HL-60 (cell line): ENCODE data around the gene CAMK2G.

Experiments used
- DNase-seq, 2 experiments: peaks; one replicate each; pipeline ENCODE4 v3.0.0-alpha.2; 2010 to 2020; ENCODE audit warnings: low read depth in 1 of 2, low spot score in 1 of 2
- H3K27ac ChIP-seq: fragments of 250-450 bp; sonication (Bioruptor Pico); replicated peaks from 2 replicates; pipeline ENCODE4 v1.5.1; 2020; ENCODE audit warnings: mild to moderate bottlenecking, moderate library complexity
- H3K27me3 ChIP-seq: fragments of 250-450 bp; sonication (Bioruptor Pico); 2 replicates; pipeline ENCODE4 v1.5.1; 2021; ENCODE audit warnings: mild to moderate bottlenecking, moderate library complexity; ENCODE audit not compliant: insufficient read depth, poor library complexity, severe bottlenecking
- H3K4me3 ChIP-seq: replicated peaks from 2 replicates; pipeline ENCODE4 v1.5.1; 2011; ENCODE audit warnings: mild to moderate bottlenecking, control low read depth, low read length; ENCODE audit not compliant: insufficient read depth
- GABPA ChIP-seq: IDR thresholded peaks from 2 replicates; pipeline ENCODE4 v1.6.1; 2012; ENCODE audit warnings: low read depth
- POLR2AphosphoS5 ChIP-seq: IDR thresholded peaks from 2 replicates; pipeline ENCODE4 v1.6.1; 2012; ENCODE audit warnings: low read depth
- SPI1 ChIP-seq: IDR thresholded peaks from 2 replicates; pipeline ENCODE4 v1.6.1; 2012; ENCODE audit warnings: low read depth, mild to moderate bottlenecking, borderline replicate concordance
- TF ChIP-seq, protein P1 (sequence below): IDR thresholded peaks from one replicate; pipeline ENCODE4 v1.5.1; 2011; ENCODE audit warnings: low read length, control low read depth, inconsistent platforms; ENCODE audit not compliant: insufficient read depth
- TF ChIP-seq, protein P2 (sequence below): IDR thresholded peaks from 2 replicates; pipeline ENCODE4 v1.6.1; 2012; ENCODE audit warnings: low read depth; ENCODE audit not compliant: insufficient replicate concordance

Gene CAMK2G

DNA sequence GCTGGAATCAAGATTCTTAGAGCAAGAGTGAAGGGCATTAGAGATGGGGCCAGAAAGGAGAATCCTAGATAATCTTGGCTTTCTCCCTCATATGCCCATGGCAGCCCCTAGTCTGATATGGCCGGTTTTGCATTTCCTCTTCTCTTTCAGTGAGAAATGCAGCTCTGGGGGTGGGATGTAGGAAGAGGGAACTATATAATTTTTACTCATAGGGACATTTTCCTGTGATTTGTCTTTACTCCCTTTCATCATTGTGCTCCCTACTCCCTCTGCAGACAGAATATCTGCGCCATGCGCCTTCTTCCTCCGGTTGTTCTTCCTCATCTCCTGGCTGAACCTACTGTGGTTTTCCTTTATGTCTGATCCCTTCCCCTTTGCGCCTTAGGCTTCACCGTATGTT is 109.3 kb downstream of the CAMK2G start:
- Histone ChIP-seq H3K27me3 (no peaks in the 10 kb centered on the region), H3K4me3 (no peak overlapping the region), H3K27ac (no peak overlapping the region)
- DNase-seq, result no peak
- TF ChIP-seq POLR2AphosphoS5 (no peak), GABPA (no peak), SPI1 (no peak)
- TF ChIP-seq, protein P1, sequence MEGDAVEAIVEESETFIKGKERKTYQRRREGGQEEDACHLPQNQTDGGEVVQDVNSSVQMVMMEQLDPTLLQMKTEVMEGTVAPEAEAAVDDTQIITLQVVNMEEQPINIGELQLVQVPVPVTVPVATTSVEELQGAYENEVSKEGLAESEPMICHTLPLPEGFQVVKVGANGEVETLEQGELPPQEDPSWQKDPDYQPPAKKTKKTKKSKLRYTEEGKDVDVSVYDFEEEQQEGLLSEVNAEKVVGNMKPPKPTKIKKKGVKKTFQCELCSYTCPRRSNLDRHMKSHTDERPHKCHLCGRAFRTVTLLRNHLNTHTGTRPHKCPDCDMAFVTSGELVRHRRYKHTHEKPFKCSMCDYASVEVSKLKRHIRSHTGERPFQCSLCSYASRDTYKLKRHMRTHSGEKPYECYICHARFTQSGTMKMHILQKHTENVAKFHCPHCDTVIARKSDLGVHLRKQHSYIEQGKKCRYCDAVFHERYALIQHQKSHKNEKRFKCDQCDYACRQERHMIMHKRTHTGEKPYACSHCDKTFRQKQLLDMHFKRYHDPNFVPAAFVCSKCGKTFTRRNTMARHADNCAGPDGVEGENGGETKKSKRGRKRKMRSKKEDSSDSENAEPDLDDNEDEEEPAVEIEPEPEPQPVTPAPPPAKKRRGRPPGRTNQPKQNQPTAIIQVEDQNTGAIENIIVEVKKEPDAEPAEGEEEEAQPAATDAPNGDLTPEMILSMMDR, result no peak
- TF ChIP-seq, protein P2, sequence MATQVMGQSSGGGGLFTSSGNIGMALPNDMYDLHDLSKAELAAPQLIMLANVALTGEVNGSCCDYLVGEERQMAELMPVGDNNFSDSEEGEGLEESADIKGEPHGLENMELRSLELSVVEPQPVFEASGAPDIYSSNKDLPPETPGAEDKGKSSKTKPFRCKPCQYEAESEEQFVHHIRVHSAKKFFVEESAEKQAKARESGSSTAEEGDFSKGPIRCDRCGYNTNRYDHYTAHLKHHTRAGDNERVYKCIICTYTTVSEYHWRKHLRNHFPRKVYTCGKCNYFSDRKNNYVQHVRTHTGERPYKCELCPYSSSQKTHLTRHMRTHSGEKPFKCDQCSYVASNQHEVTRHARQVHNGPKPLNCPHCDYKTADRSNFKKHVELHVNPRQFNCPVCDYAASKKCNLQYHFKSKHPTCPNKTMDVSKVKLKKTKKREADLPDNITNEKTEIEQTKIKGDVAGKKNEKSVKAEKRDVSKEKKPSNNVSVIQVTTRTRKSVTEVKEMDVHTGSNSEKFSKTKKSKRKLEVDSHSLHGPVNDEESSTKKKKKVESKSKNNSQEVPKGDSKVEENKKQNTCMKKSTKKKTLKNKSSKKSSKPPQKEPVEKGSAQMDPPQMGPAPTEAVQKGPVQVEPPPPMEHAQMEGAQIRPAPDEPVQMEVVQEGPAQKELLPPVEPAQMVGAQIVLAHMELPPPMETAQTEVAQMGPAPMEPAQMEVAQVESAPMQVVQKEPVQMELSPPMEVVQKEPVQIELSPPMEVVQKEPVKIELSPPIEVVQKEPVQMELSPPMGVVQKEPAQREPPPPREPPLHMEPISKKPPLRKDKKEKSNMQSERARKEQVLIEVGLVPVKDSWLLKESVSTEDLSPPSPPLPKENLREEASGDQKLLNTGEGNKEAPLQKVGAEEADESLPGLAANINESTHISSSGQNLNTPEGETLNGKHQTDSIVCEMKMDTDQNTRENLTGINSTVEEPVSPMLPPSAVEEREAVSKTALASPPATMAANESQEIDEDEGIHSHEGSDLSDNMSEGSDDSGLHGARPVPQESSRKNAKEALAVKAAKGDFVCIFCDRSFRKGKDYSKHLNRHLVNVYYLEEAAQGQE, result no peak

DNA sequence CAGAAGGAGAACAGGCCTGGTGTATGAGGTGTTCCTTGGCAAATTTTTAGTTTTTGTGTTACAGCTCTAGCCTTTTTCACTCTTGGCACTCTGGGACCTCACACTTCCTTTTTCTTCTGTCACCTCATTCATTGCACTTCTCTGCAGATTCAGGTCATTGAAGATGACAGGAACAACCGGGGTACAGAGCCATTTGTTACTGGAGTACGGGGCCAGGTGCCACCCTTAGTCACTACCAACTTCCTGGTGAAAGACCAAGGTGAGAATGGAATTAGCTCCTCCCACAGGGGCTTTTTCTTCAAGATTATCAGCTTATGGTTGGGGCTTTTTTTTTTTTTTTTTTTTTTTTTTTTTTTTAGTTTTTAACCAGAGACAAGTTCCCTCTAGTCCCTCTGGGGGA is 111.0 kb downstream of the CAMK2G start:
- DNase-seq, result no peak
- Histone ChIP-seq H3K27ac (no peak overlapping the region), H3K27me3 (no peaks in the 10 kb centered on the region), H3K4me3 (no peak overlapping the region)
- TF ChIP-seq SPI1, result peak; percentile 67
- TF ChIP-seq GABPA, result no peak

DNA sequence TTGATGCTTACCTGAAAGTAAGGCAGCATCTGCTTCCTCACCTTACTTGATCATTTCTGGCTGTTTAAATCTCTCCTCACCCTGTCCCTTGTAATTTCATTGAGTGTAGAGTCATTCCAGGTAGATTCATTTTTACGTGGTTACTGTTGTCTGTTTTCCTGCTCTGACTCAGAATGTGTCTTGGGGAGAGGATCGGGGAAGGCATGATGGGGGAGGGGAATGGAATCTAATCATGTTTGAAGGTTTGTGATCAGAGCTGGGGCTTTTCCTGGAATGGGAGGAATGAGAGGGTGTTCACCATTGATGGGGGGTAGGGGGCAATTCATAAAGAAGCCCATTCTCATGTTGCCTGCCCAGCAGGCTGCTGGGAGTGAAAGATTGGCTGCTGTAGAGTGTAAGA is 111.4 kb downstream of the CAMK2G start:
- no peak for TF ChIP-seq GABPA
- TF ChIP-seq, protein P2, result no peak
- TF ChIP-seq, protein P1, result no peak
- TF ChIP-seq SPI1, result no peak
- no peak for TF ChIP-seq POLR2AphosphoS5
- no peak for DNase-seq
- no peaks in the 10 kb centered on the region for H3K27me3 ChIP-seq
- H3K27ac ChIP-seq, result no peak overlapping the region
- H3K4me3 ChIP-seq, result no peak overlapping the region
